ENCODE results near the gene KIAA0825. TPM values are rescaled to one million over a fixed set of nuclear protein-coding genes. Genes with fewer than 3 reads are reported as not detected.
"Not testable (repeated sequence)": the region's sequence is repeated elsewhere in the genome, so short reads cannot be mapped to it uniquely, and the experiment has no call there.

The KIAA0825 gene
- polyA plus RNA-seq, 1 donor from 2014 or later, result 5.1 TPM

DNA sequence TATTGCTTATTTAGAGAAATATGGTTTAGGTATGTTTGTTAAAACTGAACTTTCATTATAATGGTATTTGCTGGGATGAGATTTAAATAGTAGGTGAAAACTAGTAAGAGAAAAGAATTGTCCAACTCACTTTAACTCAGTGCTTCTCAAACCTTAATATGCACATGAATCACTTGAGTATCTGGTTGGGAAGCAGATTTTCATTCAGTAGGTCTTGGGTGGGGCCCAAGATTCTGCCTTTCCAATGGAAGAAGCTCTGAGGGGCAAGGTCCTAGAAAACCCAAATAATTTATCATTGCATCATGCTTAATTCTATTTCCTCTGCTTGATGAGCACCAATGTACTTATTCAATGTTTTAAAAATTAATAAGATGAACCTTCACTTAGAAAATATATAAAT is 262.6 kb downstream of the KIAA0825 start:
- no peaks in the 10 kb centered on the region for H3K9me3 ChIP-seq (ENCODE audit: low read length)
- TF ChIP-seq TAF1 (IDR thresholded peaks at IDR 0.05; ENCODE audit: low read depth), result no peak
- TF ChIP-seq POLR2AphosphoS5 (IDR thresholded peaks at IDR 0.05), result no peak
- TF ChIP-seq, protein P1, sequence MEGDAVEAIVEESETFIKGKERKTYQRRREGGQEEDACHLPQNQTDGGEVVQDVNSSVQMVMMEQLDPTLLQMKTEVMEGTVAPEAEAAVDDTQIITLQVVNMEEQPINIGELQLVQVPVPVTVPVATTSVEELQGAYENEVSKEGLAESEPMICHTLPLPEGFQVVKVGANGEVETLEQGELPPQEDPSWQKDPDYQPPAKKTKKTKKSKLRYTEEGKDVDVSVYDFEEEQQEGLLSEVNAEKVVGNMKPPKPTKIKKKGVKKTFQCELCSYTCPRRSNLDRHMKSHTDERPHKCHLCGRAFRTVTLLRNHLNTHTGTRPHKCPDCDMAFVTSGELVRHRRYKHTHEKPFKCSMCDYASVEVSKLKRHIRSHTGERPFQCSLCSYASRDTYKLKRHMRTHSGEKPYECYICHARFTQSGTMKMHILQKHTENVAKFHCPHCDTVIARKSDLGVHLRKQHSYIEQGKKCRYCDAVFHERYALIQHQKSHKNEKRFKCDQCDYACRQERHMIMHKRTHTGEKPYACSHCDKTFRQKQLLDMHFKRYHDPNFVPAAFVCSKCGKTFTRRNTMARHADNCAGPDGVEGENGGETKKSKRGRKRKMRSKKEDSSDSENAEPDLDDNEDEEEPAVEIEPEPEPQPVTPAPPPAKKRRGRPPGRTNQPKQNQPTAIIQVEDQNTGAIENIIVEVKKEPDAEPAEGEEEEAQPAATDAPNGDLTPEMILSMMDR (IDR thresholded peaks at IDR 0.05; ENCODE audit: poor library complexity, severe bottlenecking), result no peak
- no peak for TF ChIP-seq EP300 (conservative IDR thresholded peaks at IDR 0.05; ENCODE audit: poor library complexity, severe bottlenecking)
- TF ChIP-seq MXI1 (conservative IDR thresholded peaks at IDR 0.05; ENCODE audit: poor library complexity, severe bottlenecking), result no peak
- TF ChIP-seq EZH2 (IDR thresholded peaks at IDR 0.05; ENCODE audit: borderline replicate concordance, insufficient read depth, low read length, poor library complexity, severe bottlenecking), result no peak
- TF ChIP-seq, protein P2, sequence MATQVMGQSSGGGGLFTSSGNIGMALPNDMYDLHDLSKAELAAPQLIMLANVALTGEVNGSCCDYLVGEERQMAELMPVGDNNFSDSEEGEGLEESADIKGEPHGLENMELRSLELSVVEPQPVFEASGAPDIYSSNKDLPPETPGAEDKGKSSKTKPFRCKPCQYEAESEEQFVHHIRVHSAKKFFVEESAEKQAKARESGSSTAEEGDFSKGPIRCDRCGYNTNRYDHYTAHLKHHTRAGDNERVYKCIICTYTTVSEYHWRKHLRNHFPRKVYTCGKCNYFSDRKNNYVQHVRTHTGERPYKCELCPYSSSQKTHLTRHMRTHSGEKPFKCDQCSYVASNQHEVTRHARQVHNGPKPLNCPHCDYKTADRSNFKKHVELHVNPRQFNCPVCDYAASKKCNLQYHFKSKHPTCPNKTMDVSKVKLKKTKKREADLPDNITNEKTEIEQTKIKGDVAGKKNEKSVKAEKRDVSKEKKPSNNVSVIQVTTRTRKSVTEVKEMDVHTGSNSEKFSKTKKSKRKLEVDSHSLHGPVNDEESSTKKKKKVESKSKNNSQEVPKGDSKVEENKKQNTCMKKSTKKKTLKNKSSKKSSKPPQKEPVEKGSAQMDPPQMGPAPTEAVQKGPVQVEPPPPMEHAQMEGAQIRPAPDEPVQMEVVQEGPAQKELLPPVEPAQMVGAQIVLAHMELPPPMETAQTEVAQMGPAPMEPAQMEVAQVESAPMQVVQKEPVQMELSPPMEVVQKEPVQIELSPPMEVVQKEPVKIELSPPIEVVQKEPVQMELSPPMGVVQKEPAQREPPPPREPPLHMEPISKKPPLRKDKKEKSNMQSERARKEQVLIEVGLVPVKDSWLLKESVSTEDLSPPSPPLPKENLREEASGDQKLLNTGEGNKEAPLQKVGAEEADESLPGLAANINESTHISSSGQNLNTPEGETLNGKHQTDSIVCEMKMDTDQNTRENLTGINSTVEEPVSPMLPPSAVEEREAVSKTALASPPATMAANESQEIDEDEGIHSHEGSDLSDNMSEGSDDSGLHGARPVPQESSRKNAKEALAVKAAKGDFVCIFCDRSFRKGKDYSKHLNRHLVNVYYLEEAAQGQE (IDR thresholded peaks at IDR 0.05; ENCODE audit: borderline replicate concordance), result no peak
- no peak for TF ChIP-seq SMC3 (conservative IDR thresholded peaks at IDR 0.05; ENCODE audit: poor library complexity)
- no peak for TF ChIP-seq RAD21 (conservative IDR thresholded peaks at IDR 0.05)
- no peaks in the 10 kb centered on the region for H3K27me3 ChIP-seq (ENCODE audit: insufficient read depth, low read depth, low read length)
- H3K79me2 ChIP-seq (replicated peaks; ENCODE audit: insufficient read depth, low read length), result no peaks in the 10 kb centered on the region
- H3K36me3 ChIP-seq (ENCODE audit: insufficient read depth, low read length), result no peaks in the 10 kb centered on the region
- no peaks in the 10 kb centered on the region for H3F3A ChIP-seq (ENCODE audit: insufficient read depth, low read length, poor library complexity, severe bottlenecking)
- no peak overlapping the region for H2AFZ ChIP-seq (ENCODE audit: low read depth, low read length)
- no peaks in the 10 kb centered on the region for H4K20me1 ChIP-seq (ENCODE audit: insufficient read depth)
- H3K9me2 ChIP-seq (ENCODE audit: insufficient read depth, low read length), result no peaks in the 10 kb centered on the region
- no peak overlapping the region for H3K4me3 ChIP-seq (ENCODE audit: low read length)
- no peak overlapping the region for H3K27ac ChIP-seq (ENCODE audit: low read length)
- no peak overlapping the region for H3K4me2 ChIP-seq (ENCODE audit: low read length)
- no peak overlapping the region for H3K9ac ChIP-seq (ENCODE audit: low read length)

GRCh38 chr5:94354837-94355485 is 263.4 kb downstream of the KIAA0825 start:
- not testable (repeated sequence) for H2AFZ ChIP-seq (ENCODE audit: low read depth, low read length); H3K9ac ChIP-seq (ENCODE audit: low read length); H4K20me1 ChIP-seq (ENCODE audit: insufficient read depth); H3K4me2 ChIP-seq (ENCODE audit: low read length); H3F3A ChIP-seq (ENCODE audit: insufficient read depth, low read length, poor library complexity, severe bottlenecking); H3K27me3 ChIP-seq (ENCODE audit: insufficient read depth, low read depth, low read length); H3K79me2 ChIP-seq (replicated peaks; ENCODE audit: insufficient read depth, low read length); H3K27ac ChIP-seq (ENCODE audit: low read length); H3K9me3 ChIP-seq (ENCODE audit: low read length); H3K9me2 ChIP-seq (ENCODE audit: insufficient read depth, low read length); H3K36me3 ChIP-seq (ENCODE audit: insufficient read depth, low read length); H3K4me3 ChIP-seq (ENCODE audit: low read length)

DNA sequence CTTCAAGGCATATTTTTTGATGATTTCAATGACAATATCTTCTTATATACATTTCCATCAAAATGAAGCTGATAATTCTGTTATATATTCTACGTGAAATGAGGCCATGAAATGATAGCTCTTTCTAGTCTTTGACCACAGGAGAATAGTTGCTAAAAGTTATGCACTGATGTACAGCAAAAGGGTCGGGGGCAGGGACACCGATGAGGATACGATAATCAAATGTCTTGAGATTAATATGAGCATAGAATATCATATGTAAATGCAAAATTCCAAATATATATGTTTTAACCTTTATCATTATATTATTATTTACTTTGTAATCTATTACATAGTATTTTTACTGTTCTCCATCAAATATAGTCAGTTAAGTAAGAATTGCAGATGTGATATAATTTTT is 264.8 kb downstream of the KIAA0825 start:
- H3K9me3 ChIP-seq (ENCODE audit: low read length), result no peaks in the 10 kb centered on the region
- no peaks in the 10 kb centered on the region for H3K9me2 ChIP-seq (ENCODE audit: insufficient read depth, low read length)
- H3K4me2 ChIP-seq (ENCODE audit: low read length), result no peak overlapping the region
- no peaks in the 10 kb centered on the region for H3K79me2 ChIP-seq (replicated peaks; ENCODE audit: insufficient read depth, low read length)
- no peaks in the 10 kb centered on the region for H3K36me3 ChIP-seq (ENCODE audit: insufficient read depth, low read length)
- no peaks in the 10 kb centered on the region for H4K20me1 ChIP-seq (ENCODE audit: insufficient read depth)
- no peak overlapping the region for H3K27ac ChIP-seq (ENCODE audit: low read length)
- H3K27me3 ChIP-seq (ENCODE audit: insufficient read depth, low read depth, low read length), result no peaks in the 10 kb centered on the region
- H3K9ac ChIP-seq (ENCODE audit: low read length), result no peak overlapping the region
- no peak overlapping the region for H2AFZ ChIP-seq (ENCODE audit: low read depth, low read length)
- TF ChIP-seq EP300 (conservative IDR thresholded peaks at IDR 0.05; ENCODE audit: poor library complexity, severe bottlenecking) (no peak), SMC3 (conservative IDR thresholded peaks at IDR 0.05; ENCODE audit: poor library complexity) (no peak), MXI1 (conservative IDR thresholded peaks at IDR 0.05; ENCODE audit: poor library complexity, severe bottlenecking) (no peak), POLR2AphosphoS5 (IDR thresholded peaks at IDR 0.05) (no peak), TAF1 (IDR thresholded peaks at IDR 0.05; ENCODE audit: low read depth) (no peak), RAD21 (conservative IDR thresholded peaks at IDR 0.05) (no peak), EZH2 (IDR thresholded peaks at IDR 0.05; ENCODE audit: borderline replicate concordance, insufficient read depth, low read length, poor library complexity, severe bottlenecking) (no peak)
- TF ChIP-seq, protein P2 (IDR thresholded peaks at IDR 0.05; ENCODE audit: borderline replicate concordance), result no peak
- TF ChIP-seq, protein P1 (IDR thresholded peaks at IDR 0.05; ENCODE audit: poor library complexity, severe bottlenecking), result no peak
- no peaks in the 10 kb centered on the region for H3F3A ChIP-seq (ENCODE audit: insufficient read depth, low read length, poor library complexity, severe bottlenecking)
- H3K4me3 ChIP-seq (ENCODE audit: low read length), result no peak overlapping the region
